Measurements from ENCODE around the gene MYH10. TPM values are rescaled to one million over a fixed set of nuclear protein-coding genes. Genes with fewer than 3 reads are reported as not detected.

The MYH10 gene
- total RNA-seq, 1 donor from 2014 or later = 7.6 TPM

GRCh38 chr17:8610558-8610957 is 20.0 kb downstream of the MYH10 start:
- intact Hi-C loops (cut with micrococcal nuclease) = no loop called here

GRCh38 chr17:8609910-8610309 is 20.6 kb downstream of the MYH10 start:
- intact Hi-C loops (cut with micrococcal nuclease) = no loop called here

- intact Hi-C loops (cut with micrococcal nuclease) = no loop called here
These were observed 22.5 kb downstream of the MYH10 start for GRCh38 chr17:8608001-8608400.

GRCh38 chr17:8606401-8606800 is 24.1 kb downstream of the MYH10 start:
- intact Hi-C loops (cut with micrococcal nuclease) = no loop called here

- intact Hi-C loops (cut with micrococcal nuclease) = no loop called here
These were observed 27.8 kb downstream of the MYH10 start for GRCh38 chr17:8602679-8603078.

GRCh38 chr17:8599351-8600011 is 31.0 kb downstream of the MYH10 start:
- intact Hi-C loops (cut with micrococcal nuclease) = no loop called here

GRCh38 chr17:8598913-8599312 is 31.6 kb downstream of the MYH10 start:
- intact Hi-C loops (cut with micrococcal nuclease) = no loop called here

GRCh38 chr17:8593830-8594229 is 36.7 kb downstream of the MYH10 start:
- intact Hi-C loops (cut with micrococcal nuclease) = no loop called here

GRCh38 chr17:8593276-8593675 is 37.2 kb downstream of the MYH10 start:
- intact Hi-C loops (cut with micrococcal nuclease) = no loop called here

GRCh38 chr17:8588877-8589554 is 41.5 kb downstream of the MYH10 start:
- intact Hi-C loops (cut with micrococcal nuclease) = no loop called here

- intact Hi-C loops (cut with micrococcal nuclease) = no loop called here
These were observed 43.8 kb downstream of the MYH10 start for GRCh38 chr17:8586766-8587165.

GRCh38 chr17:8585911-8586310 is 44.6 kb downstream of the MYH10 start:
- intact Hi-C loops (cut with micrococcal nuclease) = no loop called here

GRCh38 chr17:8583954-8584353 is 46.6 kb downstream of the MYH10 start:
- intact Hi-C loops (cut with micrococcal nuclease) = no loop called here

- intact Hi-C loops (cut with micrococcal nuclease) = no loop called here
These were observed 49.4 kb downstream of the MYH10 start for GRCh38 chr17:8580952-8581658.

- intact Hi-C loops (cut with micrococcal nuclease) = no loop called here
These were observed 52.7 kb downstream of the MYH10 start for GRCh38 chr17:8577868-8578267.

- intact Hi-C loops (cut with micrococcal nuclease) = no loop called here
These were observed 53.8 kb downstream of the MYH10 start for GRCh38 chr17:8576559-8577294.

- intact Hi-C loops (cut with micrococcal nuclease) = no loop called here
These were observed 55.8 kb downstream of the MYH10 start for GRCh38 chr17:8574687-8575086.

- intact Hi-C loops (cut with micrococcal nuclease) = loop anchor here (1.0 kb wide), 1 partner anchor 173 kb away; no protein-coding TSS in a partner anchor
These were observed 57.8 kb downstream of the MYH10 start for GRCh38 chr17:8572764-8573163.

GRCh38 chr17:8563981-8564602 is 66.4 kb downstream of the MYH10 start:
- intact Hi-C loops (cut with micrococcal nuclease) = no loop called here

GRCh38 chr17:8563024-8563776 is 67.3 kb downstream of the MYH10 start:
- intact Hi-C loops (cut with micrococcal nuclease) = no loop called here

GRCh38 chr17:8558144-8558543 is 72.4 kb downstream of the MYH10 start:
- intact Hi-C loops (cut with micrococcal nuclease) = no loop called here
